GM12875 (cell line): Measurements from ENCODE around the gene NKAIN2.

ENCODE experiments used
- H3K4me3 ChIP-seq: one replicate; pipeline ENCODE4 v1.5.1; 2011; ENCODE audit warnings: low read depth, low read length, control low read depth
- CTCF ChIP-seq: IDR thresholded peaks from 2 replicates; pipeline ENCODE4 v1.5.1; 2011; ENCODE audit warnings: low read depth, mild to moderate bottlenecking, control low read depth, inconsistent platforms, low read length, moderate library complexity, borderline replicate concordance; ENCODE audit not compliant: insufficient read depth

NKAIN2 gene

DNA sequence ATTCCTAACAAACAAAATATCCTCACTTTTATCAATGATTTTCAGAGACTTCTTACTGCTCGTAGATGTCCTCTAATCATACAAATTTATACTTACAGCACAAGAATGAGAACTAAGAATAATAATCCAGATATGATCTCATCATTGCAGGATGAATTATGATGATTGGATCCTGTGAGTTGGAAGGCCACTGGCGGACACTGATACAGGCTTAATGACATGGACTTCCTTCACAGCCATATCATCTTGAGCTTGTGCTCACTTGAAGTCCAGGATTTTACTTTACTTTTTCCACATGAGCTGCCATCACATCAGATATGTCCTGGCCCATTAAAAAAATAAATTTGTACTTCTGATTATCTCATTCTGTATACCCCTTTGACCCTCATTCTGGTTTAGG lies 94.3 kb downstream of the NKAIN2 start:
- no peak for TF ChIP-seq CTCF
- no peak overlapping the region for H3K4me3 ChIP-seq

DNA sequence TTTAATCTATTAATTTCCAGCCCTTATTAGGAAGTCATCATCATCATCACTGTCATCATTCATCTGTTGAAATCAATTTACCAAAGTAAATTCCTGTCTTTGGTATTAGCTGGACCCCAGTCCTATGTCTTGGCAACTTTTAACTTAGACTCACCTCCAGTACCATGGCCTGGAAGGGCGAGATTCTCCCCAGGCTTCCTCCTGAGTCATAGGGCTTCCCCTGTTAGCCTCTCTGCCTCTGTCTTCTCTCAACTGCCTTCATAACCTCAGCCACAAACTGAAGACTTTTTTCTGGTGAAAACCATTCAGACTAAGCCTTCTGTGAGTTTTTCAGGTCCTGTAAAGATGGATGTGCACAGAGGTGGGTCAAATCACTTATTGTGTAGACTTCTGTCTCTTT lies 95.0 kb downstream of the NKAIN2 start:
- H3K4me3 ChIP-seq = no peak overlapping the region
- no peak for TF ChIP-seq CTCF

- TF ChIP-seq CTCF = no peak
These were observed 96.1 kb downstream of the NKAIN2 start for GRCh38 chr6:123899745-123900144.

GRCh38 chr6:123901436-123901835 lies 97.8 kb downstream of the NKAIN2 start:
- no peak for TF ChIP-seq CTCF
- no peak overlapping the region for H3K4me3 ChIP-seq

More at GRCh38 chr6:123899745-123900144, 96.1 kb downstream of the NKAIN2 start:
- no peak overlapping the region for H3K4me3 ChIP-seq

- TF ChIP-seq CTCF = no peak
- no peak overlapping the region for H3K4me3 ChIP-seq
These were observed 99.2 kb downstream of the NKAIN2 start for GRCh38 chr6:123902738-123903313.

- H3K4me3 ChIP-seq = no peak overlapping the region
- TF ChIP-seq CTCF = no peak
These were observed 100.6 kb downstream of the NKAIN2 start for GRCh38 chr6:123904228-123904627.

DNA sequence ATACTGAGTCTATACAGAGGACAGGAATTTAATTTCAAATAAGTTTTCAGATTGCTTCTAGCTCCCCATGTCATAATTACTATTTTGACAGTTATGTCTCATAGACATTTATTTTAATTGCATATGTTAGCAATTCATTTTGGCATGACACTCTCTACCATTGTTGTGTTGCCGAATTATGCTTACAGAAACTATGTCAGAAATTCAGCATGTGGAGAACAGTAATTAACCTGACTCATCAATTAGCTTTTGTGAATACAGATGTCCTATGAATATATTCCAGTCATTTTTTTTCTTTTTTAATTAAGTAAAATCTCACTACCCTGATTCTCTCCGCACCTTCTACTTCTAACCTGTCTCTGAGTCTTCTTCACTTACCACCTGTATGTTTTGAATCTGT lies 105.1 kb downstream of the NKAIN2 start:
- no peak overlapping the region for H3K4me3 ChIP-seq
- no peak for TF ChIP-seq CTCF
